Transverse colon (tissue), 4 donors: ENCODE results near the gene FSD1.
"Not testable (repeated sequence)": the region's sequence is repeated elsewhere in the genome, so short reads cannot be mapped to it uniquely, and the experiment has no call there.

Experiments
- CTCF ChIP-seq, 5 experiments: fragments of 200-600 bp in 3 of 5; fragments of 450-650 bp in 2 of 5; sonication (generic) in 3 of 5; IDR thresholded peaks; 1 replicate in 2 of 5; 2 replicates in 3 of 5; pipeline ENCODE4 v1.5.1; 2016 to 2017; ENCODE audit warnings: antibody characterized with exemption in 5 of 5, inconsistent platforms in 3 of 5, mild to moderate bottlenecking in 2 of 5, moderate library complexity in 1 of 5
- EP300 ChIP-seq: sonication (generic); formaldehyde crosslinking; IDR thresholded peaks from one replicate; pipeline ENCODE4 v1.6.1; 2017; ENCODE audit warnings: antibody characterized with exemption, low read depth
- POLR2A ChIP-seq: fragments of 450-650 bp; IDR thresholded peaks from one replicate; pipeline ENCODE4 v1.6.1; 2016; ENCODE audit warnings: antibody characterized with exemption, mild to moderate bottlenecking, moderate library complexity
- POLR2AphosphoS5 ChIP-seq, 3 donors: sonication (generic); formaldehyde crosslinking; IDR thresholded peaks; one replicate each; pipeline ENCODE4 v1.6.1; 2016; ENCODE audit warnings: antibody characterized with exemption in 3 of 3

- not testable (repeated sequence) for TF ChIP-seq CTCF (IDR thresholded peaks at IDR 0.05); EP300; POLR2AphosphoS5 (IDR thresholded peaks at IDR 0.05); POLR2A
Observed at GRCh38 chr19:4274321-4274686, 30.1 kb upstream of the FSD1 start.
